Measurements from ENCODE around the gene CYBRD1. TPM values are rescaled to one million over a fixed set of nuclear protein-coding genes. Genes with fewer than 3 reads are reported as not detected.
A peak's percentile ranks its signal among the peaks of the same experiment; 100 is the strongest.

The CYBRD1 gene
- polyA plus RNA-seq, 1 donor (not counting 4 experiments of a cell fraction or from before 2014, with no cell fraction given) = 72.7 TPM

GRCh38 chr2:171522788-171523087, 464 bp downstream of the CYBRD1 start:
- H3K4me1 ChIP-seq (ENCODE audit: control insufficient read depth, extremely low read depth, insufficient read depth, low read length) = peaks cover 27% of the 10 kb centered on the region
- no peaks in the 10 kb centered on the region for H3K79me2 ChIP-seq (ENCODE audit: control insufficient read depth, insufficient read depth, low read length)
- H3K9me1 ChIP-seq (ENCODE audit: control insufficient read depth, extremely low read depth, insufficient read depth, low read length) = no peaks in the 10 kb centered on the region
- no peaks in the 10 kb centered on the region for H3K36me3 ChIP-seq (ENCODE audit: control insufficient read depth in 2 of 2, extremely low read depth in 1 of 2, insufficient read depth in 2 of 2, low read length in 2 of 2)
- DNase-seq (ENCODE audit: low read depth, low spot score) = no peak
- no peaks in the 10 kb centered on the region for H4K20me1 ChIP-seq (ENCODE audit: control insufficient read depth, extremely low read depth, insufficient read depth, low read length)
- dilution Hi-C loops (cut with MboI; ENCODE audit: extremely low pct_ligation_motif_present, low sequenced_read_pairs) = no loop called here
- H3K9me3 ChIP-seq (ENCODE audit: control insufficient read depth, low read depth, low read length) = no peaks in the 10 kb centered on the region
- H3K4me2 ChIP-seq (ENCODE audit: control insufficient read depth, extremely low read depth, insufficient read depth, low read depth, low read length) = peak overlapping the region; percentile 77
- no peaks in the 10 kb centered on the region for H3K27me3 ChIP-seq (ENCODE audit: control insufficient read depth, extremely low read depth, insufficient read depth, low read length)
- TF ChIP-seq, protein P1, sequence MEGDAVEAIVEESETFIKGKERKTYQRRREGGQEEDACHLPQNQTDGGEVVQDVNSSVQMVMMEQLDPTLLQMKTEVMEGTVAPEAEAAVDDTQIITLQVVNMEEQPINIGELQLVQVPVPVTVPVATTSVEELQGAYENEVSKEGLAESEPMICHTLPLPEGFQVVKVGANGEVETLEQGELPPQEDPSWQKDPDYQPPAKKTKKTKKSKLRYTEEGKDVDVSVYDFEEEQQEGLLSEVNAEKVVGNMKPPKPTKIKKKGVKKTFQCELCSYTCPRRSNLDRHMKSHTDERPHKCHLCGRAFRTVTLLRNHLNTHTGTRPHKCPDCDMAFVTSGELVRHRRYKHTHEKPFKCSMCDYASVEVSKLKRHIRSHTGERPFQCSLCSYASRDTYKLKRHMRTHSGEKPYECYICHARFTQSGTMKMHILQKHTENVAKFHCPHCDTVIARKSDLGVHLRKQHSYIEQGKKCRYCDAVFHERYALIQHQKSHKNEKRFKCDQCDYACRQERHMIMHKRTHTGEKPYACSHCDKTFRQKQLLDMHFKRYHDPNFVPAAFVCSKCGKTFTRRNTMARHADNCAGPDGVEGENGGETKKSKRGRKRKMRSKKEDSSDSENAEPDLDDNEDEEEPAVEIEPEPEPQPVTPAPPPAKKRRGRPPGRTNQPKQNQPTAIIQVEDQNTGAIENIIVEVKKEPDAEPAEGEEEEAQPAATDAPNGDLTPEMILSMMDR (optimal IDR thresholded peaks at IDR 0.05 in 1 of 3, IDR thresholded peaks at IDR 0.05 in 1 of 3, conservative IDR thresholded peaks at IDR 0.05 in 1 of 3; ENCODE audit: extremely low read depth in 1 of 3, insufficient read depth in 2 of 3, low read length in 3 of 3) = no peak
- TF ChIP-seq EZH2 (IDR thresholded peaks at IDR 0.05; ENCODE audit: low read length) = no peak
- H2AFZ ChIP-seq (ENCODE audit: control insufficient read depth, low read length) = peak overlapping the region; percentile 90
- no peak for FAIRE-seq
- peak overlapping the region; percentile 71 for H3K9ac ChIP-seq (ENCODE audit: control insufficient read depth, extremely low read depth, insufficient read depth, low read length)
- H3K27ac ChIP-seq (ENCODE audit: control insufficient read depth, insufficient read depth, low read length) = peak overlapping the region; percentile 49
- peak overlapping the region; percentile 56 to 90 (median 85) for H3K4me3 ChIP-seq (ENCODE audit: control insufficient read depth in 2 of 3, extremely low read depth in 1 of 3, insufficient read depth in 2 of 3, low read depth in 1 of 3, low read length in 3 of 3)

- Histone ChIP-seq H2AFZ (ENCODE audit: control insufficient read depth, low read length) (peak overlapping the region; percentile 90), H3K27ac (ENCODE audit: control insufficient read depth, insufficient read depth, low read length) (peak overlapping the region; percentile 49), H3K4me2 (ENCODE audit: control insufficient read depth, extremely low read depth, insufficient read depth, low read depth, low read length) (peak overlapping the region; percentile 77), H3K36me3 (ENCODE audit: control insufficient read depth in 2 of 2, extremely low read depth in 1 of 2, insufficient read depth in 2 of 2, low read length in 2 of 2) (no peaks in the 10 kb centered on the region), H4K20me1 (ENCODE audit: control insufficient read depth, extremely low read depth, insufficient read depth, low read length) (no peaks in the 10 kb centered on the region), H3K4me1 (ENCODE audit: control insufficient read depth, extremely low read depth, insufficient read depth, low read length) (peaks cover 27% of the 10 kb centered on the region), H3K27me3 (ENCODE audit: control insufficient read depth, extremely low read depth, insufficient read depth, low read length) (no peaks in the 10 kb centered on the region), H3K9me1 (ENCODE audit: control insufficient read depth, extremely low read depth, insufficient read depth, low read length) (no peaks in the 10 kb centered on the region), H3K4me3 (ENCODE audit: control insufficient read depth in 2 of 3, extremely low read depth in 1 of 3, insufficient read depth in 2 of 3, low read depth in 1 of 3, low read length in 3 of 3) (peak overlapping the region; percentile 56 to 90 (median 85)), H3K9ac (ENCODE audit: control insufficient read depth, extremely low read depth, insufficient read depth, low read length) (peak overlapping the region; percentile 71), H3K9me3 (ENCODE audit: control insufficient read depth, low read depth, low read length) (no peaks in the 10 kb centered on the region), H3K79me2 (ENCODE audit: control insufficient read depth, insufficient read depth, low read length) (no peaks in the 10 kb centered on the region)
- FAIRE-seq (no peak), DNase-seq (ENCODE audit: low read depth, low spot score) (no peak)
- dilution Hi-C loops (cut with MboI; ENCODE audit: extremely low pct_ligation_motif_present, low sequenced_read_pairs) = no loop called here
- TF ChIP-seq EZH2 (IDR thresholded peaks at IDR 0.05; ENCODE audit: low read length) = no peak
- TF ChIP-seq, protein P1 (optimal IDR thresholded peaks at IDR 0.05 in 1 of 3, IDR thresholded peaks at IDR 0.05 in 1 of 3, conservative IDR thresholded peaks at IDR 0.05 in 1 of 3; ENCODE audit: extremely low read depth in 1 of 3, insufficient read depth in 2 of 3, low read length in 3 of 3) = no peak
Observed at GRCh38 chr2:171523088-171524017, 1.1 kb downstream of the CYBRD1 start.
